Uterus (tissue), 2 donors: ENCODE results near the gene STXBP5.

Experiments used
- CTCF ChIP-seq, 4 experiments: fragments of 200-600 bp in 2 of 4; fragments of 450-650 bp in 2 of 4; sonication (generic) in 2 of 4; IDR thresholded peaks; one replicate each; pipeline ENCODE4 v1.5.1; 2016 to 2019; ENCODE audit warnings: antibody characterized with exemption in 4 of 4, mild to moderate bottlenecking in 2 of 4, moderate library complexity in 1 of 4
- POLR2A ChIP-seq, 2 donors: fragments of 450-650 bp; IDR thresholded peaks; one replicate each; pipeline ENCODE4 v1.6.1; 2016; ENCODE audit warnings: antibody characterized with exemption in 2 of 2, mild to moderate bottlenecking in 1 of 2, moderate library complexity in 1 of 2

GRCh38 chr6:147156799-147157382, 47.3 kb upstream of the STXBP5 start:
- TF ChIP-seq CTCF (IDR thresholded peaks at IDR 0.05) (no peak), POLR2A (IDR thresholded peaks at IDR 0.05) (no peak)
